ENCODE measurements around the gene CD47.

The CD47 gene

DNA sequence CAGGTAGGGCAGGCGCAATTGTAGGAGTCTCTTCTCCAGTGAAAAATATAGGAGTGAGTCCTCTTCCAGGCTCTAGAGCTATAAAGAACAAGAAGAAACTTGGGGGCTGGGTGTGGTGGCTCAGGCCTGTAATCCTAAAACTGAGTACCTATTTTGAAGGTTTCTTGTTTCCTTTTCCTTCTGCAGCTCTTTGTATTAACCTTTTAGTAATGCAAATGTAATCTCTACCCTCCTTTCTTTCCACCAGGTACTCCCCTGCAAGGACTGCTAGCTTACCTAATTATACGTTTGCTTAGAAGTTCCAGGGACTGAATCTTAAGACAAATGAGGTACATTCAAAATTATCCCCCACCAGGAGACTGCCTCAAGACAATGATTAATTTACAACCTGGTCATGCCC lies 75.9 kb downstream of the CD47 start:
- Histone ChIP-seq H3K9me3 (ENCODE audit: low read depth, low read length) (no peaks in the 10 kb centered on the region), H3K9ac (ENCODE audit: insufficient read length) (no peak overlapping the region), H3K4me3 (no peak overlapping the region), H3K36me3 (ENCODE audit: insufficient read depth, low read length) (no peaks in the 10 kb centered on the region), H3K27ac (no peak overlapping the region)
- no peak for DNase-seq (ENCODE audit: low read depth, low spot score)
- TF ChIP-seq FOXP2 (optimal IDR thresholded peaks at IDR 0.05; ENCODE audit: control extremely low read depth, extremely low read length, insufficient read depth), result no peak
- TF ChIP-seq POLR2AphosphoS5 (IDR thresholded peaks at IDR 0.05; ENCODE audit: borderline replicate concordance, low read depth, low read length), result no peak
- no peak for TF ChIP-seq EZH2 (IDR thresholded peaks at IDR 0.05)

DNA sequence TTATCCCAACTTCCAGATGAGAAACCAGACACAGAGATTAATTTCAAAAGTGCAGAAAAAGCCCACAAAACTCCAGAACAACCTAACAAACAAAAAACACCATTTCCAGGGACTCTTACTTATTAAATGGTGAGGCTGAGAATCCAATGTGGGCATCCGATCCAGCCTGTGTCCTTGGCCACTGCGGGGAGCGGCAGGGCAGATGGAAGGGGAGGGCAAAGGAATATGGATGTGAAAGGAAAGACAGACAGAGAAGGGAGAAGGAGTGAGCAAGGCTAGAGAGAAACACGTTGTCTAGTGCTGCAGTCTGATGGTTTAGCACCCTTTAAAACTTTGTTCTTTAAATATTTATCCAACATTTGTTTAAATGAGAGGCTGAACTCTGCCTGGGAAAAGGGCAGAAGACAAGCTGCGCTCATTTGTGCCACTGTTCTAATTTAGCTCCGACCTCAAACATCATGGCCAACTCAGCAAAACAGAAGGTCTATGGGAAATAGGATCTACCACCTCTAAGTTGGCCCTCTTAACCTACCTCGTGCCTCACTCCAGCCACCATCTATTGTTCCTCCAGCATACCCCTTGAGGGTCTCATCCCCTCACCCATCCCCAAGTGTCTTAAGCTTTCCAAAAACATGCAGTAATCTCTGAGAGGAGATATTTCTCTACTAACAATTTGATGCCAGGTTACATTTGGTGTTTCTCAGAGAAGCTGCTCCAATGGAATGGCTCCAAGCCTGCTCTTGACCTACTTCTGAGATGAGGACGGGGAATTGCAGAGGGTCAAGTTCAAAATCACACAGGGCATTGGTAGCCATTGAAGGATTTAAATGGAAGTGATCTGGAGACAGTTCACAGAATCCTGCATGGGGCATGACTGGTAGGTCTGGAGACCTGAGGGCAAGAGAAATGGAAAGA lies 77.4 kb downstream of the CD47 start:
- H3K27ac ChIP-seq, result no peak overlapping the region
- no peak overlapping the region for H3K9ac ChIP-seq (ENCODE audit: insufficient read length)
- no peak for DNase-seq (ENCODE audit: low read depth, low spot score)
- H3K36me3 ChIP-seq (ENCODE audit: insufficient read depth, low read length), result no peaks in the 10 kb centered on the region
- TF ChIP-seq POLR2AphosphoS5 (IDR thresholded peaks at IDR 0.05; ENCODE audit: borderline replicate concordance, low read depth, low read length) (no peak), FOXP2 (optimal IDR thresholded peaks at IDR 0.05; ENCODE audit: control extremely low read depth, extremely low read length, insufficient read depth) (no peak), EZH2 (IDR thresholded peaks at IDR 0.05) (no peak)
- no peak overlapping the region for H3K4me3 ChIP-seq
- H3K9me3 ChIP-seq (ENCODE audit: low read depth, low read length), result no peaks in the 10 kb centered on the region

DNA sequence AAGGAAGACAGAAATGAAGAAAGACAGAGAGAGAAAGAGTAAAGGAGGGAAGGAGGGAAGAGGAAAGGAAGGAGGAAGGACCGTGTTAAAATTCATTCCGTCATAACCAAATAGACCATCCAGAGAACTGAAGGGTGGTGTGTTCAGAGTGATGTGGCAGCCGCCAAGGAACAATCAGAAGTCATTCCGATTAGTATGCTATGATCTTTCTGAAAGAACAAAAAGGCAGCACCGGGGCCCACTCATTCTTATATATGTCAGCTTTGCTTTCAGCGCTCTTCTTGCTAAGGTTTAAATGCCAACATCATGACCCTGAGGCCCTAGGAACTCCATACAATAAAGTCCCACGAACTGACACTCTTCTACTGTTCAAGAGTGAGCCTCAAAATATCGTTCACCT lies 78.5 kb downstream of the CD47 start:
- Histone ChIP-seq H3K9ac (ENCODE audit: insufficient read length) (no peak overlapping the region), H3K9me3 (ENCODE audit: low read depth, low read length) (no peaks in the 10 kb centered on the region), H3K36me3 (ENCODE audit: insufficient read depth, low read length) (no peaks in the 10 kb centered on the region), H3K27ac (no peak overlapping the region), H3K4me3 (no peak overlapping the region)
- DNase-seq (ENCODE audit: low read depth, low spot score), result no peak
- no peak for TF ChIP-seq EZH2 (IDR thresholded peaks at IDR 0.05)
- no peak for TF ChIP-seq FOXP2 (optimal IDR thresholded peaks at IDR 0.05; ENCODE audit: control extremely low read depth, extremely low read length, insufficient read depth)
- TF ChIP-seq POLR2AphosphoS5 (IDR thresholded peaks at IDR 0.05; ENCODE audit: borderline replicate concordance, low read depth, low read length), result no peak

DNA sequence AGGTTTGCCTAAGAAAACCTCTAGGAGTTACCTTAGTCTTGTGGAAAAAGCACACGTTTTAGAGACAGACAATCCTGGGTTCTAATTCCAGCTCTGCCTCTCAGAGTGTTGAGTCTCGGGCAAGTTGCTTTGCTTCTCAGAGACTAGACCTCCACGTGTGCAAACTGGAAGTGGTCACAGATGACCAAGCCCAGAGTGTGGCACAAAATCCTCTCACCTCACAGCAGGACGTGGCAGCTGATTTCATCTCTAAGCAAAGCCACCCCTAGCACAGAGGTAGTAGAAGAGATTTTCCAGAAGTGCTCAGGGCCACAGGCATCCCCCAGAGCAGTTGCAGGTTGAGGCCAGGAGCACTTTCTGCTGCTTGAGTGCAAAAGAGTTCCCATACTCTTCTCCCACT lies 79.2 kb downstream of the CD47 start:
- Histone ChIP-seq H3K9me3 (ENCODE audit: low read depth, low read length) (no peaks in the 10 kb centered on the region), H3K27ac (no peak overlapping the region), H3K9ac (ENCODE audit: insufficient read length) (no peak overlapping the region), H3K4me3 (no peak overlapping the region), H3K36me3 (ENCODE audit: insufficient read depth, low read length) (no peaks in the 10 kb centered on the region)
- DNase-seq (ENCODE audit: low read depth, low spot score), result no peak
- TF ChIP-seq FOXP2 (optimal IDR thresholded peaks at IDR 0.05; ENCODE audit: control extremely low read depth, extremely low read length, insufficient read depth), result no peak
- no peak for TF ChIP-seq EZH2 (IDR thresholded peaks at IDR 0.05)
- no peak for TF ChIP-seq POLR2AphosphoS5 (IDR thresholded peaks at IDR 0.05; ENCODE audit: borderline replicate concordance, low read depth, low read length)

DNA sequence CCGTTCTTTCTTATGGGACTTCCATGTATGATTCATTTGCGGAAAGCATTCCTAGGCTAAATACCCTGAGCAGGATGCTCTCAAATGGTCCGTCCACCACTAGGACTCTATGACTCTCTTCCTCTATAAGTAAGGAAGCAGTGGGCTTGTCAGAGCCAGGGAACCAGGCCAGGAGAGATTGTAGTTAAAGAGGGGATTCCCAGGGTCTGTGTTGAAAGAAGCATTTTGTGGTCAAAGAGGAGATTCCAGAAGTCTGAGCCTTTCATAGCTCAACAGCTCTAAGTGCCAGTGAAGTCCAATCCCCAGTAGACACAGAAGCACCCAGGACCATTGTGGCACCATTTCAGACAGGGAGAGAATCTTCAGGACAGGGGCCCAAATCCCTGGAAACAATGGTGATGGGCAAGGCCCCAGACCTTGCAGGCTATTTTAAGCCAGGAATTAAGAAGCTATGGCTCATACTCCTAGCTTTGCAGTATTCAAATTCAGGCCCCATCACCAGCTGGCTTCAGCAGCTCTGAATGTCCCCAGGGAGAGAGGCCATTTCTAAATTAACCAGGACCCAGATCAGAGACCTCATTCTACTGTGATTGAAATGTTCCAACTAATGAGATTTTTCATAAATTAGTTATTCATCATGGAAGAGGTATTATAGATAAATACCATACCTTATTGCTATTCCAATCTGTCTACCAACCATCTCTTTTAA lies 81.7 kb downstream of the CD47 start:
- Histone ChIP-seq H3K27ac (no peak overlapping the region), H3K9me3 (ENCODE audit: low read depth, low read length) (no peaks in the 10 kb centered on the region), H3K9ac (ENCODE audit: insufficient read length) (no peak overlapping the region), H3K4me3 (no peak overlapping the region), H3K36me3 (ENCODE audit: insufficient read depth, low read length) (no peaks in the 10 kb centered on the region)
- TF ChIP-seq EZH2 (IDR thresholded peaks at IDR 0.05) (no peak), FOXP2 (optimal IDR thresholded peaks at IDR 0.05; ENCODE audit: control extremely low read depth, extremely low read length, insufficient read depth) (no peak), POLR2AphosphoS5 (IDR thresholded peaks at IDR 0.05; ENCODE audit: borderline replicate concordance, low read depth, low read length) (no peak)
- no peak for DNase-seq (ENCODE audit: low read depth, low spot score)

DNA sequence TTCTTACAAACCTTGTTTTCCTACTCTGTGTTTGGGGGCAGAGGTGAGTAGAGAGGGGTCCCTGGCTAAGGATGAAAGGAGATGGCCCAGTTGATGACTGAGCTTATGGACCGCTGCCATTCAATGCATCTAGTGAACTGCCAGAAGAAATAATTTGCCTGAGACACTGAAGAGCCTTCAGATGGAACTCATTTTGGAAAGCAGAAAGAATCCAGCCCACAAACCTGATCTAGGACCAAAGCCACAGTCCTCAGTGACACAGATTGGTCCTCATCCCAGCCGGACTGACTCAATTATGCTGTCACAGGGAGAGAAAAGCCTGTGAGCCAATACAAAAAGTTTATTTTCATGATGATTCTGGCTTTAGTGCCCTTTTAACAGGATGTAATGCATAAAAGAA lies 82.7 kb downstream of the CD47 start:
- no peaks in the 10 kb centered on the region for H3K9me3 ChIP-seq (ENCODE audit: low read depth, low read length)
- TF ChIP-seq EZH2 (IDR thresholded peaks at IDR 0.05), result no peak
- TF ChIP-seq FOXP2 (optimal IDR thresholded peaks at IDR 0.05; ENCODE audit: control extremely low read depth, extremely low read length, insufficient read depth), result no peak
- TF ChIP-seq POLR2AphosphoS5 (IDR thresholded peaks at IDR 0.05; ENCODE audit: borderline replicate concordance, low read depth, low read length), result no peak
- no peaks in the 10 kb centered on the region for H3K36me3 ChIP-seq (ENCODE audit: insufficient read depth, low read length)
- no peak for DNase-seq (ENCODE audit: low read depth, low spot score)
- no peak overlapping the region for H3K9ac ChIP-seq (ENCODE audit: insufficient read length)
- H3K4me3 ChIP-seq, result no peak overlapping the region
- no peak overlapping the region for H3K27ac ChIP-seq

DNA sequence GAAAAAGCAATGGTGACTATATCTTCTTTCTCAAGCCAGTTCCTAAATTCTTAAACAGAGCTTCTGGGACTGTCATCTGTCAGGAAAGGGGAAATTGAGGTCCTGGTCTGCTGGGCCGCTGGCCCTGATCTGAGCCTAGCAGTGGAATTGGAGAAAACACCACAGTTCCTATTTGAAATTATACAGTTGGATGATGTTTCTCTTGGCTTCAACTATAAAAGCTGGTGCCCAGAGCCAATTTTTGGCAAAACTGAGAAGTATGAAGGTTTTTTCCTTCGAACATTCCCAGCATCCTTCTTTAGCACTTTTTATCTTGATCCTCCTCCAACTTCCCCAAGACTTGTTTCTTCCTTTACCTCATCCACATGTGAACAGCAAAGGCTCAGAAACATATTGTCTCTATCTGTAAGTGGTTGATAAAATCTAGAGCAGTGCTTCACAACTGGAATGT lies 83.9 kb downstream of the CD47 start:
- Histone ChIP-seq H3K9me3 (ENCODE audit: low read depth, low read length) (no peaks in the 10 kb centered on the region), H3K27ac (no peak overlapping the region), H3K4me3 (no peak overlapping the region), H3K9ac (ENCODE audit: insufficient read length) (no peak overlapping the region), H3K36me3 (ENCODE audit: insufficient read depth, low read length) (no peaks in the 10 kb centered on the region)
- DNase-seq (ENCODE audit: low read depth, low spot score), result no peak
- no peak for TF ChIP-seq POLR2AphosphoS5 (IDR thresholded peaks at IDR 0.05; ENCODE audit: borderline replicate concordance, low read depth, low read length)
- TF ChIP-seq FOXP2 (optimal IDR thresholded peaks at IDR 0.05; ENCODE audit: control extremely low read depth, extremely low read length, insufficient read depth), result no peak
- TF ChIP-seq EZH2 (IDR thresholded peaks at IDR 0.05), result no peak

DNA sequence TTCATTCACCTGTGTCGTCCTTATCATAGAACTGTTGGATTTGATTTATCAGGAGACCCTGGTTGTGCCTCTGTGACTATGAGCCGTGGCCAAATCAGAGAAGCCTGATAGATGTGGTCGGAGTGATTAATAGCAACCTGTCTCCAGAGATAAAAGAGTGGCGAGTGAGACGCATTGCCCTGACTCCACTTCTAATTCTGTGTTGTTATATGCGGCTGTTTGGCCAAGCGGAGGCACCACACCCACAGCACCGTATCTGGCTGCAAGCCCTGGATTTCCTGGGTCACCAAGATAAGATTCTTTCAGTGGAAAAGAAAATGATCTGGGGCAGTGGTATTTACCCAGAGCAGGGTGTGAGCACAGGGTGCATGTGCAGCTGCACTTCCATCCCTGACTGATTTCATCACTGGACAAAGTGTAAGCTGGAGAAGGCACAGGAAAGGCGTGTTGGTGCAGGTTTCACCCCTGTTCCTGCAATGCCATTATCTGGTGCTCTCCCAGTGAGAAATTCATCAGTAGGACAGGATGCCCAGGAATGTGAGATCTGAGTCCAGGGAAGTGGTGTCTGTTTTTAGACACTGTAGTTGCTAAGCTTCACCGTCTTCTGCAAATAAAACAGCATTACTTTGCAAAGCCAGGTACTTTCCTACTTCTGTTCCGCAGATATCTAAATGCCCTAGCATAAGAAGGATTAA lies 84.6 kb downstream of the CD47 start:
- no peaks in the 10 kb centered on the region for H3K36me3 ChIP-seq (ENCODE audit: insufficient read depth, low read length)
- no peak for DNase-seq (ENCODE audit: low read depth, low spot score)
- H3K27ac ChIP-seq, result no peak overlapping the region
- no peak overlapping the region for H3K4me3 ChIP-seq
- TF ChIP-seq EZH2 (IDR thresholded peaks at IDR 0.05), result no peak
- TF ChIP-seq POLR2AphosphoS5 (IDR thresholded peaks at IDR 0.05; ENCODE audit: borderline replicate concordance, low read depth, low read length), result no peak
- TF ChIP-seq FOXP2 (optimal IDR thresholded peaks at IDR 0.05; ENCODE audit: control extremely low read depth, extremely low read length, insufficient read depth), result no peak
- no peak overlapping the region for H3K9ac ChIP-seq (ENCODE audit: insufficient read length)
- H3K9me3 ChIP-seq (ENCODE audit: low read depth, low read length), result no peaks in the 10 kb centered on the region
